Measurements from ENCODE around the gene IQGAP3.

IQGAP3 gene

GRCh38 chr1:156544592-156545102, 27.7 kb downstream of the IQGAP3 start:
- TF ChIP-seq CEBPB (IDR thresholded peaks at IDR 0.05) (no peak), EGR1 (IDR thresholded peaks at IDR 0.05) (no peak), NFIC (IDR thresholded peaks at IDR 0.05) (no peak), ZBTB7A (IDR thresholded peaks at IDR 0.05; ENCODE audit: low read depth) (no peak), TAF1 (IDR thresholded peaks at IDR 0.05; ENCODE audit: low read depth) (no peak), TEAD4 (IDR thresholded peaks at IDR 0.05) (no peak), CREB1 (IDR thresholded peaks at IDR 0.05; ENCODE audit: low read depth) (no peak), RAD21 (IDR thresholded peaks at IDR 0.05; ENCODE audit: low read depth) (no peak), EP300 (IDR thresholded peaks at IDR 0.05; ENCODE audit: borderline replicate concordance) (no peak), FOXM1 (IDR thresholded peaks at IDR 0.05; ENCODE audit: borderline replicate concordance, low read depth) (no peak), USF1 (IDR thresholded peaks at IDR 0.05) (no peak), YY1 (IDR thresholded peaks at IDR 0.05; ENCODE audit: low read depth) (no peak), TCF12 (IDR thresholded peaks at IDR 0.05; ENCODE audit: low read depth) (no peak)
- TF ChIP-seq, protein P1, sequence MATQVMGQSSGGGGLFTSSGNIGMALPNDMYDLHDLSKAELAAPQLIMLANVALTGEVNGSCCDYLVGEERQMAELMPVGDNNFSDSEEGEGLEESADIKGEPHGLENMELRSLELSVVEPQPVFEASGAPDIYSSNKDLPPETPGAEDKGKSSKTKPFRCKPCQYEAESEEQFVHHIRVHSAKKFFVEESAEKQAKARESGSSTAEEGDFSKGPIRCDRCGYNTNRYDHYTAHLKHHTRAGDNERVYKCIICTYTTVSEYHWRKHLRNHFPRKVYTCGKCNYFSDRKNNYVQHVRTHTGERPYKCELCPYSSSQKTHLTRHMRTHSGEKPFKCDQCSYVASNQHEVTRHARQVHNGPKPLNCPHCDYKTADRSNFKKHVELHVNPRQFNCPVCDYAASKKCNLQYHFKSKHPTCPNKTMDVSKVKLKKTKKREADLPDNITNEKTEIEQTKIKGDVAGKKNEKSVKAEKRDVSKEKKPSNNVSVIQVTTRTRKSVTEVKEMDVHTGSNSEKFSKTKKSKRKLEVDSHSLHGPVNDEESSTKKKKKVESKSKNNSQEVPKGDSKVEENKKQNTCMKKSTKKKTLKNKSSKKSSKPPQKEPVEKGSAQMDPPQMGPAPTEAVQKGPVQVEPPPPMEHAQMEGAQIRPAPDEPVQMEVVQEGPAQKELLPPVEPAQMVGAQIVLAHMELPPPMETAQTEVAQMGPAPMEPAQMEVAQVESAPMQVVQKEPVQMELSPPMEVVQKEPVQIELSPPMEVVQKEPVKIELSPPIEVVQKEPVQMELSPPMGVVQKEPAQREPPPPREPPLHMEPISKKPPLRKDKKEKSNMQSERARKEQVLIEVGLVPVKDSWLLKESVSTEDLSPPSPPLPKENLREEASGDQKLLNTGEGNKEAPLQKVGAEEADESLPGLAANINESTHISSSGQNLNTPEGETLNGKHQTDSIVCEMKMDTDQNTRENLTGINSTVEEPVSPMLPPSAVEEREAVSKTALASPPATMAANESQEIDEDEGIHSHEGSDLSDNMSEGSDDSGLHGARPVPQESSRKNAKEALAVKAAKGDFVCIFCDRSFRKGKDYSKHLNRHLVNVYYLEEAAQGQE (IDR thresholded peaks at IDR 0.05; ENCODE audit: low read depth): no peak
- TF ChIP-seq, protein P2, sequence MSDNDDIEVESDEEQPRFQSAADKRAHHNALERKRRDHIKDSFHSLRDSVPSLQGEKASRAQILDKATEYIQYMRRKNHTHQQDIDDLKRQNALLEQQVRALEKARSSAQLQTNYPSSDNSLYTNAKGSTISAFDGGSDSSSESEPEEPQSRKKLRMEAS (IDR thresholded peaks at IDR 0.05): no peak

DNA sequence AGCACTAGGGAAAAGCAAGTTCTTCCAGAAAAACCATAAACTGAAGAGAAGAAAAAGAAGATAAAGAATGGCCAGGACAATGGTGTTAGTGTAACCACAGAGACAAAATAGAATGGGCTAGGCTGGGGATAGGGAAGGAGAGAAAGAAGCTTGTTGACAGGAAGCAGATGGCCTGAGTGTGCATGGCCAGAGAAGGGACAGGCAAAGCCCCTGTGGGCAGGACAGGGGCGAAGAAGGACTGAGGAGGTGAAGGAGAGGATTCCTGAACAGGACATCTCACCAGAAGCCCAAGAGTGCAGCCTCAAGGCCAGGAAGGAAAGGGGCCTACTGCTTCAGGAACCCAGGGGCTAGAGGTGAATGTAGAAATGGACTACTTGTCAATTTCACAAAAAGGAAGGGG, 29.3 kb downstream of the IQGAP3 start:
- TF ChIP-seq YY1 (IDR thresholded peaks at IDR 0.05; ENCODE audit: low read depth) (no peak), FOXM1 (IDR thresholded peaks at IDR 0.05; ENCODE audit: borderline replicate concordance, low read depth) (no peak), ZBTB7A (IDR thresholded peaks at IDR 0.05; ENCODE audit: low read depth) (no peak), EP300 (IDR thresholded peaks at IDR 0.05; ENCODE audit: borderline replicate concordance) (no peak)

DNA sequence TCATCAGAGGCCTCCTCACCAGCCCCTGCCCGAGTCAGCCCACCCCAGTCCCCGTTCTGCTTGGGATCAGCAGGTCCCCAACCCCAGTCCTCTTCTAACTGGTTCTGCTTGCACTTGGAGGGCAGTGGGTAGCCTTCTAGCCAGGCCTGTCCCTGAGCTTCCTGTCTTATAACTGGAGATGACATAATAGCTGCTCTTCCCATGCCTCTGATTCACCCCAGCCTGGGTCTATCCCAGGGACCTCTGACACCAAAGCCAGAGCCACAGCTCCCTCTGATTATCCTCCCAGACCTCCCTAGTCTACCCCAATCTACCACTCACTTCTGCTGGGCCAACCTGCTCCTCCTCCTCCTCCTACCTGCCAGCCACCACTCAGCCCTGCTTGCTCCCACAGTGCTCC, 31.4 kb downstream of the IQGAP3 start:
- no peak for TF ChIP-seq YY1 (IDR thresholded peaks at IDR 0.05; ENCODE audit: low read depth)
- no peak for TF ChIP-seq NFIC (IDR thresholded peaks at IDR 0.05)
- TF ChIP-seq USF1 (IDR thresholded peaks at IDR 0.05): no peak
- TF ChIP-seq RAD21 (IDR thresholded peaks at IDR 0.05; ENCODE audit: low read depth): no peak
- TF ChIP-seq CEBPB (IDR thresholded peaks at IDR 0.05): no peak
- TF ChIP-seq, protein P2 (IDR thresholded peaks at IDR 0.05): no peak
- TF ChIP-seq CREB1 (IDR thresholded peaks at IDR 0.05; ENCODE audit: low read depth): no peak
- no peak for TF ChIP-seq EP300 (IDR thresholded peaks at IDR 0.05; ENCODE audit: borderline replicate concordance)
- no peak for TF ChIP-seq TEAD4 (IDR thresholded peaks at IDR 0.05)
- TF ChIP-seq TAF1 (IDR thresholded peaks at IDR 0.05; ENCODE audit: low read depth): no peak
- TF ChIP-seq TCF12 (IDR thresholded peaks at IDR 0.05; ENCODE audit: low read depth): no peak
- no peak for TF ChIP-seq EGR1 (IDR thresholded peaks at IDR 0.05)
- TF ChIP-seq, protein P1 (IDR thresholded peaks at IDR 0.05; ENCODE audit: low read depth): no peak

- TF ChIP-seq CEBPB (IDR thresholded peaks at IDR 0.05) (no peak), CREB1 (IDR thresholded peaks at IDR 0.05; ENCODE audit: low read depth) (no peak), NFIC (IDR thresholded peaks at IDR 0.05) (no peak), EP300 (IDR thresholded peaks at IDR 0.05; ENCODE audit: borderline replicate concordance) (no peak), TAF1 (IDR thresholded peaks at IDR 0.05; ENCODE audit: low read depth) (no peak)
- TF ChIP-seq, protein P1 (IDR thresholded peaks at IDR 0.05; ENCODE audit: low read depth): no peak
Measured at GRCh38 chr1:156539818-156540355, 32.5 kb downstream of the IQGAP3 start.

Measured in Ishikawa (cell line).